Measurements from ENCODE around the gene CFB. TPM values are rescaled to one million over a fixed set of nuclear protein-coding genes. Genes with fewer than 3 reads are reported as not detected.

Gene CFB
- total and polyA plus RNA-seq, 9 of the 15 experiments (the other 6 are each of a cell fraction or from before 2014, with no cell fraction given), result 0.08 to 0.91 (median 0.22) TPM; not detected in 4

DNA sequence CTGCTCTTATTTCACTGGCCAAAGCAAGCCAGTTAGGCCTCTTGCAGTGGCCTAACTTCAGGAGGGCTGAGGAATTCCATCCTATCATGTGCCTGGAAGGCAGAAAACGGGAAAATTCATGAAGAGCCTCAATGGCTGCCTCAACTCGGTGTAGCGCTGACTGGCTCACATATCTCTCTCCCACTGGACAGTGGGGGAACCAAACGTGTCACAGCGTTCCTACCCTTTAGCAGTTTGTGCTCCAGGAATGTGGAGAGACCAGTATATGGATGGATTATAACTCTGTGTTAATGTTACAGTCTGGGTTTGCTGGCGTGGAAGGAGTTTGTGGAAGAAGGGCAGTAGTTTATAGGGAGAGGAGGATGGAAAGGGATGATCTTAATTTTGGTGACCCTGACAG, 30.1 kb upstream of the CFB start (continued):
- TF ChIP-seq, protein P1, sequence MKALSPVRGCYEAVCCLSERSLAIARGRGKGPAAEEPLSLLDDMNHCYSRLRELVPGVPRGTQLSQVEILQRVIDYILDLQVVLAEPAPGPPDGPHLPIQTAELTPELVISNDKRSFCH (CRISPR knock-in tag; IDR thresholded peaks at IDR 0.05), result no peak
- TF ChIP-seq, protein P1 (tag; IDR thresholded peaks at IDR 0.05), result no peak
- TF ChIP-seq RBM22 (IDR thresholded peaks at IDR 0.05; ENCODE audit: low read depth, low read length, poor library complexity, severe bottlenecking) (no peak), DACH1 (IDR thresholded peaks at IDR 0.05; ENCODE audit: partially characterized antibody) (no peak), FOSL1 (tag; conservative IDR thresholded peaks at IDR 0.05) (no peak), ZNF232 (CRISPR knock-in tag; IDR thresholded peaks at IDR 0.05) (no peak)

DNA sequence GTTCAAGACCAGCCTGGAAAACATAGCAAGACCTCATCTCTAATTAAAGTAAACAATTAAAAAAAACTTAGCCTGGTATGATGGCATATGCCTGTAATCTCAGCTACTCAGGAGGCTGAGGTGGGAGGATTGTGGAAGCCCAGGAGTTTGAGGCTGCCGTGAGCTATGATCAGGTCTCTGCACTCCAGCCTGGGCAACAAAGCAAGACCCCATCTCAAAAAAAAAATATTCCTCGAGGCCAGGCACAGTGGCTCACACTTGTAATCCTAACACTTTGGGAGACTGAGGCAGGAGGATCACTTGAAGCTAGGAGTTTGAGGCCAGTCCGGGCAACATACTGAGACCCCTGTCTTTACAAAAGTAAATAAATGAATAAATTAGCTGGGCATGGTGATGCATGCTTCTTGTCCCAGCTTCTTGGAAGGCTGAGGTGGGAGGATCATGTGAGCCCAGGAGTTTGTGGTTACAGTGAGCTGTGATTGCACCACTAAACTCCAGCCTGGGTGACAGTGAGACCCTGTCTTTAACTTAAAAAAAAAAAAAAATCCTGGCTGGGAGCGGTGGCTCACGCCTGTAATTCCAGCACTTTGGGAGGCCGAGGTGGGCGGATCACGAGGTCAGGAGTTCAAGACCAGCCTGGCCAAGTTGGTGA, 27.7 kb upstream of the CFB start:
- CTCF ChIA-PET (ENCODE audit: low intra/inter-chr PET ratio), result no interaction called here
- Histone ChIP-seq H2AFZ (ENCODE audit: low read depth, low read length) (no peak overlapping the region), H4K20me1 (replicated peaks; ENCODE audit: control insufficient read depth, insufficient read depth, low read length) (no peaks in the 10 kb centered on the region), H3K4me2 (ENCODE audit: insufficient read depth, low read length) (no peak overlapping the region), H3K27ac (ENCODE audit: extremely low read depth, low read depth, low read length) (no peak overlapping the region), H3K4me1 (replicated peaks in 1 of 2; ENCODE audit: control insufficient read depth in 2 of 2, insufficient read depth in 2 of 2, low read length in 2 of 2) (peaks cover 0 to 3% of the 10 kb centered on the region in 2 experiments; a peak in 1 of 5 replicates), H3K9ac (ENCODE audit: insufficient read depth in 1 of 2, low read depth in 2 of 2, low read length in 2 of 2) (no peak overlapping the region), H3K9me1 (ENCODE audit: control insufficient read depth, insufficient read depth, low read length) (no peaks in the 10 kb centered on the region), H3K9me3 (replicated peaks; ENCODE audit: control insufficient read depth, insufficient read depth, low read depth, low read length) (no peaks in the 10 kb centered on the region), H3K79me2 (ENCODE audit: control insufficient read depth, insufficient read depth, low read length) (no peaks in the 10 kb centered on the region), H3K4me3 (no peak overlapping the region), H3K36me3 (ENCODE audit: control insufficient read depth, insufficient read depth, low read length) (no peaks in the 10 kb centered on the region), H3K27me3 (ENCODE audit: control insufficient read depth in 2 of 2, insufficient read depth in 2 of 2, low read length in 2 of 2) (no peaks in the 10 kb centered on the region)
- no peak for ATAC-seq
- no peak for DNase-seq (ENCODE audit: extremely low read depth in 1 of 4, low spot score in 3 of 4)
- in situ Hi-C loops (cut with MboI) (no loop called here), intact Hi-C loops (cut with micrococcal nuclease) (loop anchor here (5.0 kb wide), 1 partner anchor 39 kb away; the partner anchor contains the start of genes NELFE and SKIC2)
- BruUV-seq (replicated peaks), result no TSS peak
- POLR2A ChIA-PET, result interaction anchor here (0.5 to 1.6 kb wide), 10 partner anchors 9 to 377 kb away, joined by 3 to 7 read pairs (median 4); partner anchors contain the start of genes DDX39B and ZBTB12
- WGBS (ENCODE audit: insufficient coverage, low coverage, missing lambda C conversion rate), result 51% methylated on average over 6 of the region's 8 CpGs
- TF ChIP-seq KDM1A (IDR thresholded peaks at IDR 0.05), result 0 out of 4 replicates have a peak, but pooled peaks of 1 of the 2 experiments have one; percentile 19
- TF ChIP-seq MAFF (IDR thresholded peaks at IDR 0.05; ENCODE audit: low read length), result no peak
- peak; percentile 19; the same call in 1 of the 2 replicates for TF ChIP-seq BHLHE40 (IDR thresholded peaks at IDR 0.05; ENCODE audit: low read length)
- TF ChIP-seq SUPT5H (IDR thresholded peaks at IDR 0.05), result no peak
- TF ChIP-seq POLR2AphosphoS5 (IDR thresholded peaks at IDR 0.05; ENCODE audit: control insufficient read depth, insufficient read depth, low read depth, low read length), result no peak
- TF ChIP-seq ZNF121 (CRISPR knock-in tag; conservative IDR thresholded peaks at IDR 0.05), result peak; percentile 69; the same call in 1 of the 2 replicates
- FAIRE-seq, result no peak
